Nephron progenitor cell (in vitro differentiated cells): ENCODE data around the gene DRC1.

Experiments
- DNase-seq: peaks from one replicate; pipeline ENCODE4 v3.0.0; 2021
- H3K27ac Mint-ChIP-seq: 2 replicates; pipeline ENCODE4 v1.8.0; 2021; ENCODE audit warnings: mild to moderate bottlenecking, moderate library complexity, mixed read lengths
- H3K27me3 Mint-ChIP-seq: 2 replicates; pipeline ENCODE4 v1.8.0; 2021; ENCODE audit warnings: mild to moderate bottlenecking, low read depth, mixed read lengths; ENCODE audit not compliant: poor library complexity
- H3K36me3 Mint-ChIP-seq: 2 replicates; pipeline ENCODE4 v1.8.0; 2021; ENCODE audit warnings: low read depth, mixed read lengths
- H3K4me1 Mint-ChIP-seq: 2 replicates; pipeline ENCODE4 v1.8.0; 2021; ENCODE audit warnings: mixed read lengths
- H3K4me3 Mint-ChIP-seq: 2 replicates; pipeline ENCODE4 v1.8.0; 2021; ENCODE audit warnings: mild to moderate bottlenecking, moderate library complexity, mixed read lengths
- H3K9me3 Mint-ChIP-seq: 2 replicates; pipeline ENCODE4 v1.8.0; 2021; ENCODE audit warnings: mild to moderate bottlenecking, moderate library complexity, mixed read lengths
- CTCF ChIP-seq: fragments of 200-600 bp; sonication (generic); IDR thresholded peaks from 2 replicates; pipeline ENCODE4 v1.5.0; 2021; ENCODE audit warnings: antibody characterized with exemption

The DRC1 gene

GRCh38 chr2:26421961-26422360 lies 20.2 kb downstream of the DRC1 start:
- H3K9me3 Mint-ChIP-seq, result no peaks in the 10 kb centered on the region
- peaks cover 8% of the 10 kb centered on the region for H3K4me1 Mint-ChIP-seq
- no peak for DNase-seq
- peaks cover 8% of the 10 kb centered on the region for H3K27me3 Mint-ChIP-seq
- H3K36me3 Mint-ChIP-seq, result no peaks in the 10 kb centered on the region
- H3K4me3 Mint-ChIP-seq, result no peak overlapping the region
- no peak overlapping the region for H3K27ac Mint-ChIP-seq
- no peak for TF ChIP-seq CTCF

- Mint-ChIP-seq H3K4me1 (peaks cover 8% of the 10 kb centered on the region), H3K4me3 (no peak overlapping the region), H3K27ac (peak overlapping the region; percentile 77), H3K36me3 (no peaks in the 10 kb centered on the region), H3K27me3 (peaks cover 5% of the 10 kb centered on the region), H3K9me3 (no peaks in the 10 kb centered on the region)
- DNase-seq, result no peak
- TF ChIP-seq CTCF, result no peak
Measured at GRCh38 chr2:26422947-26423629, 21.4 kb downstream of the DRC1 start.

GRCh38 chr2:26423750-26424149 lies 22.0 kb downstream of the DRC1 start:
- no peaks in the 10 kb centered on the region for H3K36me3 Mint-ChIP-seq
- no peak for DNase-seq
- H3K27ac Mint-ChIP-seq, result no peak overlapping the region
- no peak overlapping the region for H3K4me3 Mint-ChIP-seq
- TF ChIP-seq CTCF, result no peak
- H3K9me3 Mint-ChIP-seq, result no peaks in the 10 kb centered on the region
- H3K27me3 Mint-ChIP-seq, result peaks cover 3% of the 10 kb centered on the region
- peaks cover 8% of the 10 kb centered on the region for H3K4me1 Mint-ChIP-seq

- Mint-ChIP-seq H3K9me3 (no peaks in the 10 kb centered on the region), H3K4me3 (no peak overlapping the region), H3K27me3 (peaks cover 3% of the 10 kb centered on the region), H3K27ac (no peak overlapping the region), H3K36me3 (no peaks in the 10 kb centered on the region), H3K4me1 (peaks cover 8% of the 10 kb centered on the region)
- no peak for TF ChIP-seq CTCF
- no peak for DNase-seq
Measured at GRCh38 chr2:26424221-26424620, 22.5 kb downstream of the DRC1 start.

GRCh38 chr2:26428846-26429245 lies 27.1 kb downstream of the DRC1 start:
- no peak overlapping the region for H3K27ac Mint-ChIP-seq
- H3K27me3 Mint-ChIP-seq, result peaks cover 7% of the 10 kb centered on the region
- H3K9me3 Mint-ChIP-seq, result no peaks in the 10 kb centered on the region
- TF ChIP-seq CTCF, result no peak
- DNase-seq, result no peak
- no peaks in the 10 kb centered on the region for H3K4me1 Mint-ChIP-seq
- H3K4me3 Mint-ChIP-seq, result no peak overlapping the region
- H3K36me3 Mint-ChIP-seq, result no peaks in the 10 kb centered on the region
